Parathyroid adenoma (tissue), 2 donors: Measurements from ENCODE around the gene AFF3.

Experiments used
- H2AFZ ChIP-seq: fragments of 300-600 bp; sonication (generic); one replicate; pipeline ENCODE4 v1.7.0; 2017; ENCODE audit warnings: antibody characterized with exemption, mild to moderate bottlenecking
- H3K27ac ChIP-seq: fragments of 300-600 bp; sonication (generic); one replicate; pipeline ENCODE4 v1.7.0; 2017
- H3K27me3 ChIP-seq: fragments of 300-600 bp; sonication (generic); one replicate; pipeline ENCODE4 v1.7.0; 2017; ENCODE audit warnings: low read length; ENCODE audit not compliant: control insufficient read depth, insufficient read depth
- H3K36me3 ChIP-seq: fragments of 300-600 bp; sonication (generic); one replicate; pipeline ENCODE4 v1.7.0; 2017; ENCODE audit warnings: low read length; ENCODE audit not compliant: control insufficient read depth, insufficient read depth
- H3K4me1 ChIP-seq: fragments of 300-600 bp; sonication (generic); one replicate; pipeline ENCODE4 v1.7.0; 2017; ENCODE audit warnings: control low read depth
- H3K4me2 ChIP-seq: fragments of 300-600 bp; sonication (generic); one replicate; pipeline ENCODE4 v1.7.0; 2017; ENCODE audit warnings: low read length
- H3K4me3 ChIP-seq: fragments of 300-600 bp; sonication (generic); one replicate; pipeline ENCODE4 v1.7.0; 2017; ENCODE audit warnings: low read depth, low read length
- H3K79me2 ChIP-seq: fragments of 300-600 bp; sonication (generic); one replicate; pipeline ENCODE4 v1.7.0; 2017; ENCODE audit warnings: control low read depth
- H3K9ac ChIP-seq: fragments of 300-600 bp; sonication (generic); one replicate; pipeline ENCODE4 v1.7.0; 2017; ENCODE audit warnings: mild to moderate bottlenecking
- H3K9me3 ChIP-seq: fragments of 300-600 bp; sonication (generic); one replicate; pipeline ENCODE4 v1.7.0; 2017; ENCODE audit warnings: low read length; ENCODE audit not compliant: control insufficient read depth
- CTCF ChIP-seq: fragments of 300-600 bp; sonication (generic); IDR thresholded peaks from one replicate; pipeline ENCODE4 v1.7.0; 2017; ENCODE audit warnings: antibody characterized with exemption, mild to moderate bottlenecking
- donor health status: primary hyperparathyroidism.

AFF3 gene

GRCh38 chr2:99657691-99658258, 484.6 kb downstream of the AFF3 start:
- no peak overlapping the region for H3K4me2 ChIP-seq
- no peaks in the 10 kb centered on the region for H3K9me3 ChIP-seq
- H3K27me3 ChIP-seq, result no peaks in the 10 kb centered on the region
- no peak overlapping the region for H3K9ac ChIP-seq
- H3K4me1 ChIP-seq, result peaks cover 14% of the 10 kb centered on the region
- no peak overlapping the region for H3K4me3 ChIP-seq
- H2AFZ ChIP-seq, result no peak overlapping the region
- H3K79me2 ChIP-seq, result no peaks in the 10 kb centered on the region
- H3K27ac ChIP-seq, result no peak overlapping the region
- no peak for TF ChIP-seq CTCF
- no peaks in the 10 kb centered on the region for H3K36me3 ChIP-seq

- Histone ChIP-seq H3K4me1 (peaks cover 14% of the 10 kb centered on the region), H3K9me3 (no peaks in the 10 kb centered on the region), H3K27ac (no peak overlapping the region), H3K79me2 (no peaks in the 10 kb centered on the region), H2AFZ (no peak overlapping the region), H3K4me3 (no peak overlapping the region), H3K27me3 (no peaks in the 10 kb centered on the region), H3K4me2 (no peak overlapping the region), H3K9ac (no peak overlapping the region), H3K36me3 (no peaks in the 10 kb centered on the region)
- TF ChIP-seq CTCF, result no peak
Observed at GRCh38 chr2:99656994-99657393, 485.4 kb downstream of the AFF3 start.

- no peaks in the 10 kb centered on the region for H3K79me2 ChIP-seq
- H3K9me3 ChIP-seq, result no peaks in the 10 kb centered on the region
- no peaks in the 10 kb centered on the region for H3K36me3 ChIP-seq
Observed at GRCh38 chr2:99653433-99653832, 489.0 kb downstream of the AFF3 start.

GRCh38 chr2:99652862-99653261, 489.5 kb downstream of the AFF3 start:
- Histone ChIP-seq H3K4me2 (no peak overlapping the region), H3K4me3 (no peak overlapping the region), H3K79me2 (no peaks in the 10 kb centered on the region), H3K9ac (no peak overlapping the region), H3K4me1 (peaks cover 11% of the 10 kb centered on the region), H3K27me3 (no peaks in the 10 kb centered on the region), H3K27ac (no peak overlapping the region), H3K9me3 (no peaks in the 10 kb centered on the region), H2AFZ (no peak overlapping the region), H3K36me3 (no peaks in the 10 kb centered on the region)
- no peak for TF ChIP-seq CTCF

More at GRCh38 chr2:99653433-99653832, 489.0 kb downstream of the AFF3 start:
- H3K27ac ChIP-seq, result no peak overlapping the region
- H3K27me3 ChIP-seq, result no peaks in the 10 kb centered on the region
- no peak overlapping the region for H2AFZ ChIP-seq
- H3K4me2 ChIP-seq, result no peak overlapping the region
- no peak for TF ChIP-seq CTCF
- H3K4me3 ChIP-seq, result no peak overlapping the region
- no peak overlapping the region for H3K9ac ChIP-seq
- peaks cover 14% of the 10 kb centered on the region for H3K4me1 ChIP-seq

GRCh38 chr2:99651930-99652670, 490.3 kb downstream of the AFF3 start:
- peaks cover 4% of the 10 kb centered on the region for H3K4me1 ChIP-seq
- no peaks in the 10 kb centered on the region for H3K36me3 ChIP-seq
- no peaks in the 10 kb centered on the region for H3K27me3 ChIP-seq
- no peaks in the 10 kb centered on the region for H3K79me2 ChIP-seq
- TF ChIP-seq CTCF, result no peak
- no peak overlapping the region for H3K27ac ChIP-seq
- no peaks in the 10 kb centered on the region for H3K9me3 ChIP-seq
- no peak overlapping the region for H3K4me2 ChIP-seq
- no peak overlapping the region for H2AFZ ChIP-seq
- H3K9ac ChIP-seq, result no peak overlapping the region
- no peak overlapping the region for H3K4me3 ChIP-seq
